VCaP (cell line): ENCODE results near the gene USP49.

Experiments
- H3K27ac ChIP-seq: fragments of 450-650 bp; 2 replicates; pipeline ENCODE4 v1.5.1; 2017
- TF ChIP-seq, protein P1 (sequence below): fragments of 450-650 bp; conservative IDR thresholded peaks from 2 replicates; pipeline ENCODE4 v1.5.1; 2017; ENCODE audit warnings: mild to moderate bottlenecking, moderate library complexity

USP49 gene

GRCh38 chr6:41939848-41940758, 44.9 kb upstream of the USP49 start:
- peak overlapping the region; percentile 62 for H3K27ac ChIP-seq
- TF ChIP-seq, protein P1, sequence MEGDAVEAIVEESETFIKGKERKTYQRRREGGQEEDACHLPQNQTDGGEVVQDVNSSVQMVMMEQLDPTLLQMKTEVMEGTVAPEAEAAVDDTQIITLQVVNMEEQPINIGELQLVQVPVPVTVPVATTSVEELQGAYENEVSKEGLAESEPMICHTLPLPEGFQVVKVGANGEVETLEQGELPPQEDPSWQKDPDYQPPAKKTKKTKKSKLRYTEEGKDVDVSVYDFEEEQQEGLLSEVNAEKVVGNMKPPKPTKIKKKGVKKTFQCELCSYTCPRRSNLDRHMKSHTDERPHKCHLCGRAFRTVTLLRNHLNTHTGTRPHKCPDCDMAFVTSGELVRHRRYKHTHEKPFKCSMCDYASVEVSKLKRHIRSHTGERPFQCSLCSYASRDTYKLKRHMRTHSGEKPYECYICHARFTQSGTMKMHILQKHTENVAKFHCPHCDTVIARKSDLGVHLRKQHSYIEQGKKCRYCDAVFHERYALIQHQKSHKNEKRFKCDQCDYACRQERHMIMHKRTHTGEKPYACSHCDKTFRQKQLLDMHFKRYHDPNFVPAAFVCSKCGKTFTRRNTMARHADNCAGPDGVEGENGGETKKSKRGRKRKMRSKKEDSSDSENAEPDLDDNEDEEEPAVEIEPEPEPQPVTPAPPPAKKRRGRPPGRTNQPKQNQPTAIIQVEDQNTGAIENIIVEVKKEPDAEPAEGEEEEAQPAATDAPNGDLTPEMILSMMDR = no peak

DNA sequence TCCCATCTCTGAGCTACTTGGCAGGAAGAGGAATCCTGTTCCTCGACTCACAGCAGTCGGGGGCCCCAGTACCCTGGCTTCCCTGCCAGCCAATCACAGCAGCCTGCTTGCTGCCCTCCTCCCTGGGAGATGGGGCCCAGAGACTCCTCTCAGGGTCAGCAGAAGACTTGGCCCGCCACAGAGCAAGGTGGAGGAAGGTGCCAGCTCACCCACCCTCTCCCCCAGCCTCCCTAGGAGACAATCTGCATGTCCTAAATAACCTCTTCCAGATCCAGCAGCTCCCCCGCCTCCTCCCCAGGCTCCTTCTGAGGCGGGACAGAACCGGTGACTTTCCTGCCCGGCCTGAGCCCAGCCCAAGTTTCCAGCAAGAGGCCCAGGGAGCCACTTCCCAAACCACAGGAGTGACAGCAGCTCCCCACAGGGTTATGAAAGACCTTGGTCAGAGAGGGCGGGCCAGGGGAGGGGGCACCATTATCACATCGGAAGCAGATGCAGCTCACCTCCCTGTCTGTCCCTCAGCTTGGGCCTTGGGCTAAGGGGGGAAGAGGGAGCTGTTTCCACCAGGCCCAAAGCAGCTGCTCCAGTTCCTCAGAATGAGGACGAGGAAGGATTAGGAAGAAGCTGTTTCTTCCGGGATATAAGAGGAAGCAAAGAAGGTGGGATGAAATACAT, 44.1 kb upstream of the USP49 start:
- TF ChIP-seq, protein P1 = no peak
- no peak overlapping the region for H3K27ac ChIP-seq

DNA sequence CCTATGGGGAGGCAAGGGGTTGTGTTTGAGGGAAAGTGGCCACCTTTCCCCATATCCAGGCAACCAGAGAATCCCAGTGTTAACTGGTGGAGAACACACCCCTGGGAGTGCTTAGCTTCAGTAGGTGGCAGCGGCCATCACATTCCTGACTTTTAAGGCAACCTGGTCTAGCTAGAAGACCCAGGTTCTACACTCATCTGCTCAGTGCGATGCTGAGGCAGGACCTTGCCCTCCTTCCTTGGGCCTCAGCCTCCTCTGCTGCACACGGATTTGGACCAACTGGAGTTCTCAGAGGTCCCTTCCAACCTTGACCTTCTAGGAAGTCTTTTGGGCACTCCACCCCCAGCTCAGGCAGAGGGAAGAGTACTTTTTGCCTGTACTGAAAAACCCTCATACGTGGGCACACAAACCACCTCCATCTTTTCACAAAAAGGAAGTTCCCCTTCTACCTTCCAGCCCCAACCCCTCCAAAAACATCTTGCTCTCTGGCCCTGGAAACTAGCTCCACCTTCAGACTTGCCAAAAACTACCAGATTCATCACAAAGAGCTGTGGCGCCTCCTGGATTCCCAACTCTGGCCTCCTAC, 43.5 kb upstream of the USP49 start:
- no peak overlapping the region for H3K27ac ChIP-seq
- TF ChIP-seq, protein P1 = no peak

DNA sequence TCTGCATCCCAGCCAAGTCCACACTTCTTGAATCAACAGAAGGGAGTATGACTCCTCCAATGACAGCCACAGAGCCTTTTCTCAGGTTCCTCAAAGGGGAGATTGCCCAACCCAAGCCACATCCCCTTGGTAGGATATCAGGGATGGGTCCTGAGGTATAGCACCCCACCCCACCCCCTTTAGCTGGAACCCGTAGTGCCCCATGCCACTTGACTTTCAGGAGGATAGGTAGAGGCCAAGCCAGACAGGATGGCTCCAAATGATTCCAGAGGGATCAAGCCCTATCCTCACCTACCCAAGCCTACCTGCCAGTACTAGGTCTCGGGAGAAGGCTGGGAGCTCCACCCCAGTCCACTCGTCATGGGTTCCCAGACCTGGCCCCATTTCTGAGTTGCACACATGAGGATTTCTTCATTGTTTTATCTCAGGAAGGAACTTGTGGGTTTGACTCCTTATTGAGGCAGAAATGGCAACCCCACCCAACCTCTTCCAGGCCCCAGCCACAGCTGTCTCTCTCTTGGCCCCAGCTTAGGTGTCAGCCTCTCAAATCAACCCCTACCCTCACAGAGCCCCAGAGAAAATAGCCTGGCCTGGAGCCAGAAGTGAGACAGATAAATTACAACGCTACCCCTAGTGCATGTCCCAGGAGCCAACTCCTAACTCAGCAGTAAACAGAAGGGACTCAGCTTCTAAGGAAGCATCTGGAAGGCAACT, 42.8 kb upstream of the USP49 start:
- H3K27ac ChIP-seq = no peak overlapping the region

DNA sequence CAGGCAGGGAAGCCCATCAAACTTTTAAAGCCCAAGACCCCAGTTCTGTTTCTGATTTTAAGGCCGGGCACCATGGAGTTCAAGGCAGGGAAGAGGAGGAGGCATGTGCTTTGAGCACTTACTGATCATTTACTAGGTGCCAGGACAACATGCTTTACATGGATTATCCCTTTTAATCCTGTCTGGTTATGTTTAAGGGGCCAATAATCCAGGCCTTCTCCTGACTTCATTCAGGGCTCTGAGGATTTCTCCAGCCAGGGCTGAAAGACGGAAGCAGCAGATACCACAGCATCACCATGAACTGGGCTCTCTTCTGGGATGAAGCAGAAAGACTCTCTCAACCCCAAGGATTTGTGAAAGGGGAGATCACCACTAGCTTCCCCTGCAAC, 42.3 kb upstream of the USP49 start:
- no peak overlapping the region for H3K27ac ChIP-seq
- TF ChIP-seq, protein P1 = no peak

More for the DNA sequence above, 42.8 kb upstream of the USP49 start:
- TF ChIP-seq, protein P1 = no peak

DNA sequence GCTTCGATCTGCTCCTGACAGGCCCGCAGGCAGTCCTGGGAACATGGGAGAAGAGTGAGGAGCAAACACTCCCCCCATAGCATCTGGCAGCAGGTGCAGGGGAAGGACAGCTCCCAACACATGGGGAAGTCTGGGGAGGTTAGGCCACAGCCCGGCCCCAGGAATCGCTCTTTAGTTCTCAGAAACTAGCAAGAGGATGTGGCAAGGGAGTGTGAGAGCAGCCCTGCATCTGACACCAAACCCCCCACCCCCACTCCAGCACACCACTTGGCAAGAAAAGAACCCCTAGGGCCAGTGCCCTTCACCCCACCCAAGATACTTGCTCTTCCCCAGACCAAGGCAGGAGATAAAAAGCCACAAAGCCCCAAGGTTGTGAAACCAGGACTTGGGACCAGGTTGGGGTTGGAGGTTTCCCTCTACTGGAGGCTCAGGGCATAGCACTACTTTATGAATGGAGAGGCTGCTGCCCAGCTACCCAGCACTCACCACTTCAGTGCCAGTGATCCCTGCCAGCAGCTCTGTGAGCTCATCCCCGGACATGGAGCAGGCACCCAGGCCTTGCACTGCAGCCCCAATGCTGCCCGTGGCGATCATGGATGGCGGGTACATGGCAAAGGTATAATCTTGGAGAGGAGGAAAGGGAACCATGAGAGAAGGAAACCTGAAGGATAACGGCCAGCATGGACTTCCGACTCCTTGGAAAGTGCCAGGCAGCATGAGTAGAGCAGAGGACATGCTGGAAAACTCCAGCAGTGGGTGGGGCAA, 41.1 kb upstream of the USP49 start:
- peak overlapping the region; percentile 7; the same call in 1 of the 2 replicates for H3K27ac ChIP-seq
- TF ChIP-seq, protein P1 = peak; percentile 88
